HEK293 (cell line): ENCODE results near the gene LONP2.

Experiments used
- CTCF ChIA-PET: fragments of 350-600 bp; formaldehyde crosslinking; extraction: SDS; loops from one replicate; lab custom pipeline; 2021; ENCODE audit warnings: antibody characterized with exemption; lab: Yijun Ruan, JAX
- POLR2A ChIA-PET: fragments of 300-600 bp; formaldehyde crosslinking; extraction: SDS; loops from one replicate; lab custom pipeline; 2020; ENCODE audit warnings: antibody characterized with exemption, inconsistent platforms; lab: Yijun Ruan, JAX
- H3K27ac ChIP-seq: fragments of 200-500 bp; sonication (Bioruptor generic); 2 replicates; pipeline ENCODE4 v1.5.1; 2014; ENCODE audit warnings: low read depth, low read length, control low read depth, inconsistent platforms; ENCODE audit errors: extremely low read depth
- H3K36me3 ChIP-seq, 2 experiments: fragments of 200-500 bp in 1 of 2; sonication (Bioruptor generic) in 1 of 2; 1 replicate in 1 of 2; 2 replicates in 1 of 2; pipeline ENCODE4 v1.5.1; 2014 to 2017; ENCODE audit warnings: inconsistent platforms in 2 of 2, low read length in 2 of 2; ENCODE audit not compliant: control insufficient read depth in 2 of 2, insufficient read depth in 1 of 2
- H3K4me1 ChIP-seq: fragments of 200-500 bp; sonication (Bioruptor generic); 2 replicates; pipeline ENCODE4 v1.5.1; 2014; ENCODE audit warnings: mild to moderate bottlenecking, low read length, inconsistent platforms; ENCODE audit not compliant: control insufficient read depth, insufficient read depth
- H3K4me3 ChIP-seq: 2 replicates; pipeline ENCODE4 v1.5.1; 2011; ENCODE audit warnings: low read depth, mild to moderate bottlenecking, control low read depth, low read length, moderate library complexity
- H3K9me3 ChIP-seq: fragments of 200-500 bp; sonication (Bioruptor generic); 2 replicates; pipeline ENCODE4 v1.5.1; 2014; ENCODE audit warnings: low read depth, low read length, inconsistent platforms; ENCODE audit not compliant: control insufficient read depth, insufficient read depth
- OSR2 ChIP-seq: fragments of 450-650 bp; formaldehyde crosslinking; IDR thresholded peaks from 2 replicates; pipeline ENCODE4 v1.5.1; 2016; ENCODE audit warnings: missing biosample characterization, missing genetic modification characterization
- OVOL3 ChIP-seq: fragments of 450-650 bp; formaldehyde crosslinking; IDR thresholded peaks from 2 replicates; pipeline ENCODE4 v1.5.1; 2016; ENCODE audit warnings: missing biosample characterization, missing genetic modification characterization
- ZBTB10 ChIP-seq: fragments of 450-650 bp; formaldehyde crosslinking; IDR thresholded peaks from 2 replicates; pipeline ENCODE4 v1.5.1; 2016; ENCODE audit warnings: missing biosample characterization, missing genetic modification characterization
- ZBTB6 ChIP-seq: fragments of 450-650 bp; formaldehyde crosslinking; IDR thresholded peaks from 2 replicates; pipeline ENCODE4 v1.5.1; 2017; ENCODE audit warnings: missing biosample characterization, missing genetic modification characterization
- ZFHX2 ChIP-seq: fragments of 450-650 bp; formaldehyde crosslinking; conservative IDR thresholded peaks from 2 replicates; pipeline ENCODE4 v1.5.1; 2016; ENCODE audit warnings: missing biosample characterization, missing genetic modification characterization
- ZNF112 ChIP-seq: fragments of 450-650 bp; formaldehyde crosslinking; IDR thresholded peaks from 2 replicates; pipeline ENCODE4 v1.5.0; 2017; ENCODE audit warnings: missing biosample characterization, missing genetic modification characterization
- ZNF114 ChIP-seq: fragments of 450-650 bp; formaldehyde crosslinking; IDR thresholded peaks from 2 replicates; pipeline ENCODE4 v1.5.0; 2017; ENCODE audit warnings: missing biosample characterization, missing genetic modification characterization
- ZNF140 ChIP-seq: fragments of 450-650 bp; formaldehyde crosslinking; IDR thresholded peaks from 2 replicates; pipeline ENCODE4 v1.5.1; 2016; ENCODE audit warnings: missing biosample characterization, missing genetic modification characterization
- ZNF157 ChIP-seq: fragments of 450-650 bp; formaldehyde crosslinking; IDR thresholded peaks from 2 replicates; pipeline ENCODE4 v1.5.1; 2016; ENCODE audit warnings: missing biosample characterization, missing genetic modification characterization
- ZNF175 ChIP-seq: fragments of 450-650 bp; formaldehyde crosslinking; IDR thresholded peaks from 2 replicates; pipeline ENCODE4 v1.5.1; 2016; ENCODE audit warnings: missing biosample characterization, missing genetic modification characterization
- ZNF221 ChIP-seq: fragments of 450-650 bp; formaldehyde crosslinking; IDR thresholded peaks from 2 replicates; pipeline ENCODE4 v1.5.1; 2017; ENCODE audit warnings: missing biosample characterization, missing genetic modification characterization, borderline replicate concordance
- ZNF354C ChIP-seq: fragments of 450-650 bp; formaldehyde crosslinking; IDR thresholded peaks from 2 replicates; pipeline ENCODE4 v1.5.1; 2016; ENCODE audit warnings: missing biosample characterization, missing genetic modification characterization, low read depth, borderline replicate concordance
- ZNF513 ChIP-seq: fragments of 450-650 bp; IDR thresholded peaks from 2 replicates; pipeline ENCODE4 v1.5.1; 2018; ENCODE audit warnings: missing biosample characterization, missing genetic modification characterization
- ZNF529 ChIP-seq: fragments of 450-650 bp; formaldehyde crosslinking; IDR thresholded peaks from 2 replicates; pipeline ENCODE4 v1.5.1; 2017; ENCODE audit warnings: missing genetic modification characterization, missing biosample characterization; ENCODE audit not compliant: insufficient replicate concordance
- ZNF530 ChIP-seq: fragments of 450-650 bp; formaldehyde crosslinking; IDR thresholded peaks from 2 replicates; pipeline ENCODE4 v1.5.1; 2016; ENCODE audit warnings: low read depth, missing biosample characterization, missing genetic modification characterization
- ZNF561 ChIP-seq: fragments of 450-650 bp; IDR thresholded peaks from 2 replicates; pipeline ENCODE4 v1.5.1; 2018; ENCODE audit warnings: missing biosample characterization, missing genetic modification characterization, borderline replicate concordance
- ZNF571 ChIP-seq: fragments of 450-650 bp; formaldehyde crosslinking; IDR thresholded peaks from 2 replicates; pipeline ENCODE4 v1.5.0; 2017; ENCODE audit warnings: missing biosample characterization, missing genetic modification characterization
- ZNF623 ChIP-seq: fragments of 450-650 bp; formaldehyde crosslinking; IDR thresholded peaks from 2 replicates; pipeline ENCODE4 v1.5.1; 2016; ENCODE audit warnings: missing biosample characterization, missing genetic modification characterization
- ZNF843 ChIP-seq: fragments of 450-650 bp; formaldehyde crosslinking; IDR thresholded peaks from 2 replicates; pipeline ENCODE4 v1.5.1; 2016; ENCODE audit warnings: missing biosample characterization, missing genetic modification characterization
- TF ChIP-seq, protein P1 (sequence below): fragments of 450-650 bp; formaldehyde crosslinking; IDR thresholded peaks from 2 replicates; pipeline ENCODE4 v1.5.1; 2016; ENCODE audit warnings: missing biosample characterization, missing genetic modification characterization
- TF ChIP-seq, protein P2 (sequence below): fragments of 450-650 bp; formaldehyde crosslinking; IDR thresholded peaks from 2 replicates; pipeline ENCODE4 v1.5.1; 2016; ENCODE audit warnings: missing biosample characterization, missing genetic modification characterization
- TF ChIP-seq, protein P3 (sequence below): fragments of 450-650 bp; formaldehyde crosslinking; IDR thresholded peaks from 2 replicates; pipeline ENCODE4 v1.5.1; 2017; ENCODE audit warnings: missing biosample characterization, missing genetic modification characterization

Gene LONP2

GRCh38 chr16:48340054-48340453 is 96.0 kb downstream of the LONP2 start (continued):
- TF ChIP-seq ZBTB10 (tag by site-specific recombination) (no peak), ZNF354C (tag by site-specific recombination) (no peak), ZNF175 (no peak), OSR2 (tag by site-specific recombination) (no peak), ZNF140 (no peak)
- TF ChIP-seq, protein P1, sequence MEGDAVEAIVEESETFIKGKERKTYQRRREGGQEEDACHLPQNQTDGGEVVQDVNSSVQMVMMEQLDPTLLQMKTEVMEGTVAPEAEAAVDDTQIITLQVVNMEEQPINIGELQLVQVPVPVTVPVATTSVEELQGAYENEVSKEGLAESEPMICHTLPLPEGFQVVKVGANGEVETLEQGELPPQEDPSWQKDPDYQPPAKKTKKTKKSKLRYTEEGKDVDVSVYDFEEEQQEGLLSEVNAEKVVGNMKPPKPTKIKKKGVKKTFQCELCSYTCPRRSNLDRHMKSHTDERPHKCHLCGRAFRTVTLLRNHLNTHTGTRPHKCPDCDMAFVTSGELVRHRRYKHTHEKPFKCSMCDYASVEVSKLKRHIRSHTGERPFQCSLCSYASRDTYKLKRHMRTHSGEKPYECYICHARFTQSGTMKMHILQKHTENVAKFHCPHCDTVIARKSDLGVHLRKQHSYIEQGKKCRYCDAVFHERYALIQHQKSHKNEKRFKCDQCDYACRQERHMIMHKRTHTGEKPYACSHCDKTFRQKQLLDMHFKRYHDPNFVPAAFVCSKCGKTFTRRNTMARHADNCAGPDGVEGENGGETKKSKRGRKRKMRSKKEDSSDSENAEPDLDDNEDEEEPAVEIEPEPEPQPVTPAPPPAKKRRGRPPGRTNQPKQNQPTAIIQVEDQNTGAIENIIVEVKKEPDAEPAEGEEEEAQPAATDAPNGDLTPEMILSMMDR (tag by site-specific recombination) = no peak

DNA sequence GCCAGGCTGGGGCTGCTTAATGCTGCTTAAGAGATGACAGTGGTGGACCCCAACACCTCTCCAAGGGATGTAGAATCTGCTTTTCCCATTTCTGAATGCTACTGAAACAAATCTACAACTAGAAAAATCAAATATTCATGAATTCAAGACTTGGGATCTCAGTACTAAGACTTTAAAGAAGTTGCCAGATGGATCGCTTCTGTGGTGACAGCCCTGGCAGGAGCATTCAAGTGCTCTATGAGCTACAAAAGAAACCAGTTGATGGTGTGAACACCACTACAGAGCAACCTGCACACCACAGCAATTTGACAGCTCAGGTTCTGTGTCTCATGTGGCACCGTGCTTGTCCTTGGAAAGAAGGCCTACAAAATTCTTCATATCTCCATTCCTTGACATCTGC is 98.5 kb downstream of the LONP2 start:
- TF ChIP-seq ZNF571 (tag by site-specific recombination) (no peak), ZNF843 (tag by site-specific recombination) (no peak)
- TF ChIP-seq, protein P2, sequence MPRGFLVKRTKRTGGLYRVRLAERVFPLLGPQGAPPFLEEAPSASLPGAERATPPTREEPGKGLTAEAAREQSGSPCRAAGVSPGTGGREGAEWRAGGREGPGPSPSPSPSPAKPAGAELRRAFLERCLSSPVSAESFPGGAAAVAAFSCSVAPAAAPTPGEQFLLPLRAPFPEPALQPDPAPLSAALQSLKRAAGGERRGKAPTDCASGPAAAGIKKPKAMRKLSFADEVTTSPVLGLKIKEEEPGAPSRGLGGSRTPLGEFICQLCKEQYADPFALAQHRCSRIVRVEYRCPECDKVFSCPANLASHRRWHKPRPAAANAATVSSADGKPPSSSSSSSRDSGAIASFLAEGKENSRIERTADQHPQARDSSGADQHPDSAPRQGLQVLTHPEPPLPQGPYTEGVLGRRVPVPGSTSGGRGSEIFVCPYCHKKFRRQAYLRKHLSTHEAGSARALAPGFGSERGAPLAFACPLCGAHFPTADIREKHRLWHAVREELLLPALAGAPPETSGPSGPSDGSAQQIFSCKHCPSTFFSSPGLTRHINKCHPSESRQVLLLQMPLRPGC (tag by site-specific recombination) = no peak
- Histone ChIP-seq H3K36me3 (peaks cover 4 to 59% of the 10 kb centered on the region in 2 experiments; a peak in 2 of 3 replicates), H3K27ac (no peak overlapping the region), H3K4me1 (no peaks in the 10 kb centered on the region), H3K4me3 (no peak overlapping the region), H3K9me3 (no peaks in the 10 kb centered on the region)
- CTCF ChIA-PET = no interaction called here
- POLR2A ChIA-PET = no interaction called here

GRCh38 chr16:48347191-48347865 is 103.2 kb downstream of the LONP2 start:
- ChIA-PET POLR2A (no interaction called here), CTCF (interaction anchor here (0.8 kb wide), 1 partner anchor 276 kb away, joined by 3 read pairs; no protein-coding TSS in a partner anchor)
- no peaks in the 10 kb centered on the region for H3K4me1 ChIP-seq
- H3K9me3 ChIP-seq = no peaks in the 10 kb centered on the region
- H3K36me3 ChIP-seq = peaks cover 11 to 64% of the 10 kb centered on the region in 2 experiments
- no peak overlapping the region for H3K4me3 ChIP-seq
- H3K27ac ChIP-seq = no peak overlapping the region
- no peak for TF ChIP-seq ZNF221 (tag by site-specific recombination)
- no peak for TF ChIP-seq ZBTB6
- no peak for TF ChIP-seq ZNF623
- no peak for TF ChIP-seq ZFHX2
- TF ChIP-seq ZNF112 (tag by site-specific recombination) = no peak
- no peak for TF ChIP-seq ZNF140
- no peak for TF ChIP-seq ZNF561
- TF ChIP-seq ZNF513 (tag by site-specific recombination) = no peak
- no peak for TF ChIP-seq ZNF114 (tag by site-specific recombination)
- TF ChIP-seq, protein P3, sequence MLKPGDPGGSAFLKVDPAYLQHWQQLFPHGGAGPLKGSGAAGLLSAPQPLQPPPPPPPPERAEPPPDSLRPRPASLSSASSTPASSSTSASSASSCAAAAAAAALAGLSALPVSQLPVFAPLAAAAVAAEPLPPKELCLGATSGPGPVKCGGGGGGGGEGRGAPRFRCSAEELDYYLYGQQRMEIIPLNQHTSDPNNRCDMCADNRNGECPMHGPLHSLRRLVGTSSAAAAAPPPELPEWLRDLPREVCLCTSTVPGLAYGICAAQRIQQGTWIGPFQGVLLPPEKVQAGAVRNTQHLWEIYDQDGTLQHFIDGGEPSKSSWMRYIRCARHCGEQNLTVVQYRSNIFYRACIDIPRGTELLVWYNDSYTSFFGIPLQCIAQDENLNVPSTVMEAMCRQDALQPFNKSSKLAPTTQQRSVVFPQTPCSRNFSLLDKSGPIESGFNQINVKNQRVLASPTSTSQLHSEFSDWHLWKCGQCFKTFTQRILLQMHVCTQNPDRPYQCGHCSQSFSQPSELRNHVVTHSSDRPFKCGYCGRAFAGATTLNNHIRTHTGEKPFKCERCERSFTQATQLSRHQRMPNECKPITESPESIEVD (tag by site-specific recombination) = no peak
- no peak for TF ChIP-seq OVOL3 (tag by site-specific recombination)
- no peak for TF ChIP-seq ZNF529 (tag by site-specific recombination)
- TF ChIP-seq ZNF530 = no peak
- TF ChIP-seq ZNF157 (tag by site-specific recombination) = no peak
